Hematopoietic multipotent progenitor cell treated with erythropoietin and hydrocortisone succinate and interleukin-3 and kit ligand, for 15 days (in vitro differentiated cells): Measurements from ENCODE around the gene NELFB.

Source experiments
- DNase-seq: peaks from one replicate; pipeline ENCODE4 v3.0.0-alpha.2; 2015; ENCODE audit warnings: low spot score

NELFB gene

DNA sequence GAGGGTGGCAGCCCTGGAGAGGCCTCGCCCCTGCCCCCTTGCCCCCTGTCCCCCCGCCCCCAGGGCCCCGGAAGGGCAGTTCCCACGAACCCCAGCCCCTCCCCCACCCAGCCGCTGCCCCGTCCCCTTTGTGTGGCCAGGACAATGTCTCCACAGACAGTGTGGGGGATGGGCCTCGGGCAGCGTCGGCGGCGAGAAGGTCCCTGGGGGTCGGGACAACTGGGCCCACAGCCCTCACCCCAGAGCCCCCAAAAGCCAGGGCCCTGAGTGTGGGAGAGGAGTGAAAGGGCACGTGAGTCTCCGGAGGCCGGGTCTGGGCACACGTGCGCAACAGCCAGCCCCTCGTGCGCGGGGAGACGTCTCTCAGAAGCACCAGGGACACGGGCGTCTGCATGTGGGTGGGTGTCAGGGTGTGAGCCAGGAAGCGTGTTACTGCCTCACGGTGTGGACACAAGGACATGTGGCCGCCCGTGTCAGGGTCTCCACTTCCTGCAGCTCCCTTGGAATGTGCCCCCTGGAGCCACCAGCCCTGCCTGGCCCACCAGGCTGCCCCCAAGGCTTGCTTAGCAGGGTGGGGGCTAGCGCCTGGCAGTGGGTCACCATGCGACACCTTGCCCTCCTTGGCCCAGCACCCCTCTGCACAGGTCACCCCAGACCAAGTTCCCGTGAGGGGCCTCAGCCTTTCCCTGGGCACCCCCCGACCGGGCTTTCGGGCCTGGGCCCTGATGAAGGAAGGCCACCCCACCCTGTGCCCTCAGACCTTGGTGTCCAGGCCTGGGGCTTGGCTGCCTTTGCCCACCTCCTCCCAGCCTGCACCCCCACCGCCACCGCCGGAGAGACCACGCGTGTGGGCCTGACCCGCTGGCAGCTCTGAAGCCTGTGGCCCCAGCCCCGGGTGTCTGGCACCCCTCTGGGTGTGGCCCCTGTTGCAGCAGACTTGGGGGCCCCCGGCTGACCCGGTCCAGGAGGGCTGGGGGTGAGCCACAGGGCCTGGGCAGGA lies 59.7 kb downstream of the NELFB start:
- no peak for DNase-seq

DNA sequence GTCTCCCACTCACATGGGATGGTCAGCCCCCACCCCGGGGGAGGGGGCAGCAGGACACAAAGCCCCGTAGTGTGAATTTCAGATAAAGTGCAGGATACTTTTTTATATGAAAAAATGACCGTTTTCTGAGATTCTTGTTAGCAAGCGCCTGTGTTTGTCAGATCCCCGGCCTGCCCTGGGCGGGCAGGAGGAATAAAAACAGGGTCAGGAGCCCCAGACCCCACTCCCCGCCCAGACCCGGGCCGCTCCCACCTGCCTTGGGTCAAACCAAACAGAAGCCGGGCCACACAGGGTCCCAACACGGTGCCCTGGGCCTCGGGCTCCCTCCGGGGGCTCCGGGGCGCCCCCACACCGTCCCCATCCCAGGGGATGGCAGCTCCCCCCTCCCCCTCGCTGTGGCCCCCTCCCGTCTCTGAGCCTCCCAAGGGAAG lies 60.5 kb downstream of the NELFB start:
- no peak for DNase-seq

DNA sequence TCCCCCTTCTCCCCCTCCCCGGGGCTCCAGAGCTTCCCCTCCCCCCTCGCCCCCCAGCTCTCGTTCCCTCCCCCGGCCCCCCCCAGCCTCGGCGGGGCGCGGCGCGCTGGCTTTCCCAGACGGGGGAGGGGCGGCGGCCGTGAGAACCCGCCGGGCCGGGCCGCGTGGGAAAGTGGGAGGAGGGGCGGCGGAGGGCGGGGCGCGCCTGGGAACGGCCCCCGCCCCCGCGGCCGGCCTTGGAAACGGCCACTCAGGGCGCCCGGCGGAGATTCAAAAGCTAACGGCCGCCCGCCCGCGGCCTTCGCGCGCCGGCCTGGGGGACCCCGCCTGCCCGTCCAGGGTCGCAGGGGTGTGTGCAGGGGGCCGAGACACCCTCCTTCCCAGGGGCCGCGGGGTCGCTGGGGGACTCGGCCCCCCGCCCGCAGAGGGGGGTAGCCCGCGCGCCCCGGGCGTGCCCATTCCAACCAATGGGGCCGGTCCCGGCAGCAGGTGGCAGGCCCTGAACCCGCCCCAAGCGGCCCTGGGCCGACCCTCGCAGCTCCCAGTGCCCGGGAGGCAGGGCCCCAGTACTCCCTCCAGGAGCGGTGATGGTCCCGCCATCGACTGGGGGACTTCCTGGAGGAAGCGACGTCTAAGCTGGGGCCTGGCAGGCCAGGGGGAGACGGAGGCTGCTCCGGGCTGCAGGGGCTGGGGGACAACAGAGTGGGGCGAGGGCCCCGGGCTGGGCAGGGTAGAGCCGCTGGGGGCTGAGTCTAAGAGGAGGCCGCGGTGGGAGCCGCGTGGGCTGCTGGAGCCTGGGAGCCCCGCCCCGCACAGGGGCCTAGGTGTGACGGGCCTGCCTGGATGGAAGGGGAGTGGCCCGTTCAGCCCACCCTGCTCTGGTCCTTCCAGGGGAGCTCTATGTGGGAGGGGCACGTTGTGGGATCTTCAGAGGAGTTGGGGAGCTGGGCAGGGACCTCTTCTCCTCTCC lies 61.2 kb downstream of the NELFB start:
- DNase-seq = no peak

DNA sequence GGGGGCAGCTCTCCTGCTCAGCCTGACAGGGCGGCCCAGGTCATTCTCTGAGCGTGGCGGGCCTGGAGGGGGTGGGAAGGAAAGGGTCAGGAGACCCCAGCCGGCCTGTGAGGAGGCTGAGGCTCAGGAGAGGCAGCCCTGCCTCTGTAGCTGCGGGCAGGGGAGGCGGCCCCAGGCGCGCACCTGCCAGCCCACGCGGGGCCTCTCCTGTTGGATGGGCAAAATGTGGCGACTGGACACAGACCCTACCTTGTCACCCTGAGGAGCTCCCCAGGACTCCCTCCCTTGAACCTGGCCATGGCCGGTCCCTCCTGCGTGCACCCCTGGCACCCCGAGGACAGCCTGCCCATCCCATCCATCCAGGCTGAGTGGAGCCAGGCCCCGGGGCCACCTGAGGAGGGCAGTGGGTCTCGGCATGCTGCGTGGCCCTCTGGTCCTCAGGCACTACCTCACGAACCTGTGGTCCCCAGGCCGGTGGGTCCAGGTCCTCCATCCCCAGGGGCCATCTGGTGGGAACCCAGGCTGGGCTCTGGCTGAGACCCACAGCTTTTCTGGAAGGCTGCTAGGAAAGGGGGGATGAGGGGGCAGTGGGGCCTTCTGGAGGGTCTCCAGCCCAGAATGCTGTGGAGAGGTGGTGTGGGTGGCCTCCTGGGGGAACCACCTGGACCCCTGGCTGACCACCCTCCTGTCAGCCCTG lies 62.0 kb downstream of the NELFB start:
- DNase-seq = no peak

DNA sequence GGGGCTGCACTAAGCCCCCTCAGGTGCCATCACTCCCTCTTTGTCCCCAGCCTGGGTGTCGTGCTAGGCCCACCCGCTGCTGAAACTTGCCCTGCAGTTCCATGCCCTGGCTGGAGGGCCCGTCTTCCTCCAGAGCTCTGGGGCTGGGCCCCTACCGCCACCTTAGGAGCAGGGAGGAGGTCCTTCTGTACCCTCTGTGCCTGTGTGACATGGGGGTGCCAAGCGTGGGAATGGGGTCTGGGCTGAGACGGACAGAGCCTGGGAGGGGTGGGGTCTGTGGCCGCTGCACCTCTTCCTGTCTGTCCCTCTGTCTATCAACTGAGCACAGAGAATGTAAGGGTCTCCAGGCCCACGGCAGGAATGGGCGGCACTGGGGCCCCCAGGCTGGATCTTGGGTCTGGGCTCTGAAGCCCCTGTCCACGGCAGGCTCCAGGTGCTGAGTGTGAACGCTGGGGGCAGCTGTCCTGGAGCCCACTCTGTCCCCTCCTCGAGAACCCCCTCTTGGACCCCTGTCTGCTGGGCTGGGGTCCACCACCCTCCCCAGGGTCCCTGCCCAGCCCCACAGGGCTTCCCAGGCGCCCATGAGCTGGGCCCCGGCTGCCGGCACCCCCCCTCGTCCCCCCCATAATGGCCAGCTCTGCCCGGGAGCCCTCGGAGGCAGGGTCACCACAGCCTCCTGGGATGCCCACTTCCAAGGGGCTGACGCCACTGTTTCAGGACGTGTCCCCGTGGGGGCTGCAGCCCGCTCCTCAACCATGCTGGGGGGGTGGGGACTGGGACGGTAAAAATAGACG lies 62.8 kb downstream of the NELFB start:
- DNase-seq = no peak

DNA sequence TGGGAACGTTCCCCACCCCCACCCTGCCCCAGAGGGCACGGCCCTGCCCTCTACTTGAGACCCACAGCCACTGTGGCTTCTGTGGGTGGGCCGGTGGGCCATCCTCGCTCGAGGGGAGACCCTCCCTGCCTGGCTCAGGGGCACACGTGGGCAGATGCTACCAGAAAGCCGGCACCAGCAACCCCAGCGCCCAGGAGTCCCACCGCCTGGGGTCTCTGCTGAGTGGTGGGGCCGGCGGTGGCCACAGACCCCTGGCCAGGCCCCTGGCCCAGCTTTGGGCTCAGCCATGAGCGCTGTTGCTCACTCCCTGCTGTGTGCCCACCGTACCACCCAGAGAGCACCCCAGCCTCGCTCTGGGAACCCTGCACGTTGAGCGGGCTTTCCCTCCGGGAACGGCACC lies 63.5 kb downstream of the NELFB start:
- no peak for DNase-seq

DNA sequence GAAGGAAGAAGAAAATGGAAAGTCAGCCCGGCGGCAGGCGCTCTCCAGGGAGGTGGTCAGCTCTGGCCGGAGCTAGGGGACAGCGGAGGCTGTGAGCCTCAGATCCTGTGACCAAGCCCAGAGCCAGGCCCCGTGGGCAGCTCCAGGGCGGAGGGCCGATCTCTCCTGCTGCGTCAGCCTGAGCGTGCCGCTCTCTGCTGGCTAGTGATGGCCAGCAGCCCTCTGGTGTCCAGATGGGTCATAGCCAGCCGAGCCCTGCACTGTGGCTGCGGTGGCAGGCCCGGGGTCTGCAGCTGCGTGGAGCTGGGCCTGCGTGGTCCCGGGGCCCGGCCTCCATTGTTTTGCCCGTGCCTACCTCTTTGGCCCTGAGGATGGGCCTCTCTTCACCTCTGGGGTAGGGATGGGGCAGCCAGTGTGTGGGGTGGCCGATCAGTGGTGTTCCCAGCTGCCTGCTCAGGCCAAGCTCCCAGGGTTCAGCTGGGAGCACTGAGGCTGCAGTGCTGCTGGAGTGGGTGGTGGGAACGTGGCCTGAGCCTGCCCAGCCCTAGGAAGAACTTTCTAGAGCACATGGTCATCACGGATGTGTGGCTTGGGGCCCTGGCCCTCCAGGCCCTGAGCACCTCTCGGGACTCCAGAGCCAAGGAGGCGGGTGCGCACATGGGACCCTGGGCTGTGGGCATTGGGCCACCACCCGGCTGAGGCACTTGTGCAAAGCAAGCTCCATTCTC lies 64.0 kb downstream of the NELFB start:
- no peak for DNase-seq

DNA sequence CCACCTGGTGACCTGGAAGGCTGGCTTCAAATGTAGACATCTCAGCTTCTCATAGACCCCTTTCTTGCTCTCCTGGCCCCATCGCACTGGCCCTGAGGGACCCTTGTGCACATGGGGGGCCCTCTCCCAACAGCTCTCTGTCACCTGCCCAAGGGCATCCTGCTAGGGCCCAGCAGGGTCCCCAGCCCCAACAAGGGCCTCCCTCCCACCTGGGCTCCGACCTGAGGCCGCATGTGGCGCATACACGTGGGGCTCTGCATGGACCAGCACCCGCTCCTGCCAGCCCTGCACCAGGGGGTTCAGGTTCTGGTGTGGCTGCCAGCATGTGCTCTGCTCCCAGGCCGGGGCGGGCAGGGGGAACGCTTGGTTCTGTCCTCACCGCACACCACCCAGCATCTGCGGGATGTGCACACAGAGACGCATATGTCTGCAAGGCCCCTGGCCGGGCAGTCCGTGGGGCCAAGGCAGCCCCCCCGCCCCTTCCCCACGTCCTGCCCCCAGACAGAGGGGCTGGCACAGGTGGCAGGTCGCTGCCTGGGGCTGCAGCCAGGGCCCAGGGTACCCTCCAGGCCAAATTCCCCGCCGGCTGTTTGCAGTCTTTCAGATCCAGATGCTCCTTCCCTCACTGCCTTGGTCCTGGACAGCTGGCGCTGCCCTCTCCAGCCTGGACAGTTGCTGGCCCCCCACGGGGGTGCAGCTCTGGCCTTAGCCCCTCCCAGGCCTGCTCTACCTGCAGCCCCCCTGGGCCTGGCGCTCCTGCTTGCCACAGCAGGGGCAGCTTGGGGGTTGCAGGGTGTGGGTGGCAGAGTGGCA lies 64.8 kb downstream of the NELFB start:
- no peak for DNase-seq

DNA sequence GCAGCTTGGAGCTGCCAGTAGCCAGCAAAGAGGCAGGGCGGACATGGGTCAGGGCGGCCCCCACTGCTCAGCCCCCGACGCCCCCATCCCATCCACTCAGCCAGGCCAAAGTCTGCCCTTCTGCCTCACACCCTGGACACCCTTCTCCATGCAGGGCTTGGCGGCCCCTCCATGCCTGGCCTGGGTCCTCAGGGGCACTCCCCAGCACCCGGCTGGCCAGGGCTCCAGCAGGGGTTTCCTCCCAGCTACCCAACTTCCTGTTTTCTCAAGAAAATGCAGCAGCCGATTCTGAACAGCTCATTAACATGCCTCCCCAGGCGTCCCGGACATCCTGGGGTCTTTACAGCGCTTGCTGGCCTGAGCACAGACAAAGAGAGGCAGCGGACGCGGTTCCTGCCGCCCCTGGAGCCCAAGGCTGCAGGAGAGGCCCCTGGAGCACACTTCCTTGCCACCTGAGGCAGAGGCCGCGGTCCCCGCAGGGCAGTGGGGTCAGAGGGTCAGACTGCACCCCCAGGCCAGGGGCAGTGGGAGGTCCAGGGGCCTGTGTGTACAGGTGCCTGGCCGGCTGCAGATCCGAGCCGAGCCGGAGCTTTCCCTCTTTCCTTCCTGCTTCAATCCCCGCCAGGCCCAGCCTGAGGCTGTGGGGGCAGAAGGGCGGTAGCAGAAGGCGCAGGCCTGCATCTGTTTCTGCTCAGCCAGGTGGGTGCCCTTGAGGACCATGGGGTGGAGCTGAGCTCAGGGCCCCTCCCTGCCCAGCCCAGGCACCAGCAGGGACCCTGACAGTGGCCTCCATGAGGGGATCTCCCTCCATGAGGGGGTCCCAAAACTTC lies 65.6 kb downstream of the NELFB start:
- DNase-seq = no peak

DNA sequence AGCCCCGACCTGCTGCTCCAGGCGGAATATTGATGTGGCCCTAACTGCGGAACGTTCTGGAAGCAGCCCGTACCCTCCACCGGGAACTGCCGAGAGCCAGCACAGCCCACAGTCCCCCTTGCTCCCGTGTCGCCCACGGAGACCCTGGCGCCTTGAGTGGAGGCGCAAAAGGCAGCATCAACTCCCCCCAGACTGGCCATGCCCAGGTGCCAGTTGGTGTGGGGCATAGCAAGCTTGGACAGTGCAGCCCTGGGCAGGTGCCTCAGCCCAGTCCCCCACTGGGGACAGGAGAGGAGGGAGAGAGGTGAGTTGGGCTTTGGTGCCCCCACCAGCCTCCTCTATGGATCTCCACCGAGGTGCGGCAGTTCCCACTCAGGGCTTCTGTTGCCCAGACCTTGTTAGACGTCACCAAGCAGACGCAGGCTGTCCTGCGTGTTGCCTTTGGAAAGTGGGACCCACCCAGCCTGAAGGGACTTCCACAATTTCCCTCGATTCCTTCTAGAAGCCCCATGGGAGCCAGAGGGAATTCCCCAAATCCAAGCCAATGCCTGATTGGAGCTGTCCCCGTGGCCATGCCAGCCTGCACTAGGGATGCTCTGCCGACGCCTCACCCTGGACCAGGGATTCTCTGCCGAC lies 66.7 kb downstream of the NELFB start:
- DNase-seq = no peak
